Subcutaneous adipose tissue (tissue), 4 donors: ENCODE data around the gene PI4K2B. TPM values are rescaled to one million over a fixed set of nuclear protein-coding genes. Genes with fewer than 3 reads are reported as not detected.

ENCODE experiments used
- CTCF ChIP-seq: fragments of 450-650 bp; IDR thresholded peaks from one replicate; pipeline ENCODE4 v1.5.1; 2016; ENCODE audit warnings: low read depth, mild to moderate bottlenecking, control low read depth, antibody characterized with exemption, moderate library complexity
- total RNA-seq, 4 donors: library from RNA; depleted of rRNA; stranded (reverse); fragments of >200 nt; gene quantifications; one replicate each; pipeline ENCODE4 v1.1.0, GENCODE V29; 2016

Gene PI4K2B
- total RNA-seq, 4 donors from 2014 or later: 11.7 to 28.6 (median 17.2) TPM

DNA sequence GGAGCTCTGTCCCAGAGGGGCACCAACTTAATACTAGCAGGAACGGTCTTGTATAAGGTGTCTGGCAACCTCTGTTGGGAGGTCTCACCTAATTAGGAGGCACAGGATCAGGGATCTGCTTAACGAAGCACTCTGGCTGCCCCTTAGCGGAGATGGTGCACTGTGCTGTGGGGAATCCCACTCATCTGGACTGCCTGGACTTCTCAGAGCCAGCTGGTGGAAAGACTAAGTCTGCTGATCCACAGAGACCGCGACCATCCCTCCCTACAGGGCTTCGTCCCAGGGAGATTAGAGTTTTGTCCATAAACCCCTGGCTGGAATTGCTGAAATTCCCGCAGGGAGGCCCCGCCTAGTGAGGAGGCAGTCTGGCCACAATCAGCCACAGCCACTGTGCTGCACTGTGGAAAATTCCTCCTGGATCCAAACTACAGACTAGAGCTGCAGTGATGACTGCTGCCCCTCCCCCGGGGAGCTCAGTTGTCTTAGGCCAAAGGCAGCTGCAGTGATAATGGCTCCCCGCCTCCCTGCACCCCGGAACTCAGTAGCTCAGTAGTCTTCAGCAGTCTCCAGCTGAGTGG is 56.7 kb downstream of the PI4K2B start:
- TF ChIP-seq CTCF: no peak

- TF ChIP-seq CTCF: no peak
Observed at GRCh38 chr4:25291158-25291733, 57.4 kb downstream of the PI4K2B start.

GRCh38 chr4:25297528-25298242 is 63.9 kb downstream of the PI4K2B start:
- TF ChIP-seq CTCF: no peak

DNA sequence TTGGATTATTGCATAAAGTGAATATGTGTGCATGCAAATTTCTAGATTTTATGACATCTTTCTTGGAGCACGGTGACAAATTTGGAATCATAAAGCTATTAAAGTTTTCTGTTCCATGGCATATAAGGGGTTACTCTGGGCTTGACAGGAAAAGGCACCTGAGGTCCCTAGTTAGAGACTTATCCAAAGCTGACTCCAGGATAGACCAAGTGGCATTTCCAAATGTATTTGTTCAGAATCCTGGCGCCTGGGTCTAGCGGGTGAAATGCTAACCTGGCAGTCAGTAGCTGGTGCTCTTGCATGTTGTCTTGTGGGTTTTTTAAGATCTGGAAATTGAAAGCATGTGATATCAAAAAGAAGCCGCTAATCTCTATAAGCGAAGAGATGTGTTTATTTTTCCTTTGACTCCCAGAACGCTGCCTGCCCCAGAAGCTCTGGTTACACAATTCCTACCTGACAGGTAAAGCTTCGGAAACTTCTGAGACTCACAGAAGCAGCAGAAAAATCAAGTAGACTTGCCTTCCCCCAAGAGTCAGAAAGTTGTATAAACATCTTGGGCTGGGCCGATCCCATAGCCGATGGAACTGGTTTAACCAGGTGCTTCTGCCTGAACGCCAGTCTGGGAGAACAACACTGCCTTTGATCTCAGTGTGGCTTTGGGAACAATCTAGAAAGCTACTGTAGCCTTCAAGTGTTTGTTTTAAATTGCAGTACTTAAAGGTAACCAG is 65.8 kb downstream of the PI4K2B start:
- no peak for TF ChIP-seq CTCF

GRCh38 chr4:25301471-25301870 is 67.6 kb downstream of the PI4K2B start:
- no peak for TF ChIP-seq CTCF

DNA sequence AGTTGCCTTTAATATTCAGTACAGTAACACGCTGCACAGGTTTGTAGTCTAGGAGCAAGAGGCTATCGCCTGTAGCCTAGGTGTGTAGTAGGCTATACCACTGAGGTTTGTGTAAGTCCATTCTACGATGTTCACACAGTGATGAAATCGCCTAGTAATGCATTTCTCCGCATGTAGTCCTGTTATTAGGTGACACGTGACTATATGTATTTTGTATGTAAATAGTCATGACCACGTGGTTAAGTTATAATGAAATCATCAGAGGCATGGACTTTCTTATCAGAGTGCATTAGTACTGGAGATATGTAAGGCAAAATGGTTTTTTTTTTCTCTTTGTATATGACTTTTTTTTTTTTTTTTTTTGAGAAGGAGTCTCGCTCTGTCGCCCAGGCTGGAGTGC is 68.8 kb downstream of the PI4K2B start:
- no peak for TF ChIP-seq CTCF

GRCh38 chr4:25303578-25303977 is 69.7 kb downstream of the PI4K2B start:
- no peak for TF ChIP-seq CTCF
